HFFc6 (cell line): Measurements from ENCODE around the gene RGSL1. TPM values are rescaled to one million over a fixed set of nuclear protein-coding genes. Genes with fewer than 3 reads are reported as not detected.

Experiments used
- DNase-seq: peaks from one replicate; pipeline ENCODE4 v3.0.0-alpha.2; 2018
- H3K27ac Mint-ChIP-seq: 2 replicates; pipeline ENCODE4 v1.8.0; 2020; ENCODE audit warnings: mild to moderate bottlenecking, mixed read lengths
- H3K27me3 Mint-ChIP-seq: 2 replicates; pipeline ENCODE4 v1.8.0; 2021; ENCODE audit warnings: mild to moderate bottlenecking, moderate library complexity, mixed read lengths; ENCODE audit not compliant: insufficient read depth
- H3K36me3 Mint-ChIP-seq: 2 replicates; pipeline ENCODE4 v1.8.0; 2021; ENCODE audit warnings: low read depth, mixed read lengths
- H3K4me1 Mint-ChIP-seq: 2 replicates; pipeline ENCODE4 v1.8.0; 2020; ENCODE audit warnings: low read depth, mixed read lengths
- H3K4me3 Mint-ChIP-seq: 2 replicates; pipeline ENCODE4 v1.8.0; 2020; ENCODE audit warnings: mild to moderate bottlenecking, moderate library complexity, mixed read lengths
- H3K9me3 Mint-ChIP-seq: 2 replicates; pipeline ENCODE4 v1.8.0; 2020; ENCODE audit warnings: mild to moderate bottlenecking, mixed read lengths
- CTCF ChIP-seq: fragments of 200-600 bp; sonication (generic); IDR thresholded peaks from 2 replicates; pipeline ENCODE4 v1.5.0; 2021; ENCODE audit warnings: antibody characterized with exemption, mild to moderate bottlenecking
- total RNA-seq, 6 experiments: library from RNA; stranded (reverse); fragmentation: NEBNext Ultra II Directional; extraction: Animal tissue kit (Norgen Biotek cat#: 25700); gene quantifications; 2 replicates in 1 of 6; 3 replicates in 5 of 6; pipeline ENCODE4 v1.2.3, GENCODE V29; 2021

The RGSL1 gene
- total RNA-seq, 6 experiments from 2014 or later, result not detected

GRCh38 chr1:182415789-182416188 lies 34.2 kb upstream of the RGSL1 start:
- no peak for TF ChIP-seq CTCF
- H3K27me3 Mint-ChIP-seq, result peaks cover 12% of the 10 kb centered on the region

DNA sequence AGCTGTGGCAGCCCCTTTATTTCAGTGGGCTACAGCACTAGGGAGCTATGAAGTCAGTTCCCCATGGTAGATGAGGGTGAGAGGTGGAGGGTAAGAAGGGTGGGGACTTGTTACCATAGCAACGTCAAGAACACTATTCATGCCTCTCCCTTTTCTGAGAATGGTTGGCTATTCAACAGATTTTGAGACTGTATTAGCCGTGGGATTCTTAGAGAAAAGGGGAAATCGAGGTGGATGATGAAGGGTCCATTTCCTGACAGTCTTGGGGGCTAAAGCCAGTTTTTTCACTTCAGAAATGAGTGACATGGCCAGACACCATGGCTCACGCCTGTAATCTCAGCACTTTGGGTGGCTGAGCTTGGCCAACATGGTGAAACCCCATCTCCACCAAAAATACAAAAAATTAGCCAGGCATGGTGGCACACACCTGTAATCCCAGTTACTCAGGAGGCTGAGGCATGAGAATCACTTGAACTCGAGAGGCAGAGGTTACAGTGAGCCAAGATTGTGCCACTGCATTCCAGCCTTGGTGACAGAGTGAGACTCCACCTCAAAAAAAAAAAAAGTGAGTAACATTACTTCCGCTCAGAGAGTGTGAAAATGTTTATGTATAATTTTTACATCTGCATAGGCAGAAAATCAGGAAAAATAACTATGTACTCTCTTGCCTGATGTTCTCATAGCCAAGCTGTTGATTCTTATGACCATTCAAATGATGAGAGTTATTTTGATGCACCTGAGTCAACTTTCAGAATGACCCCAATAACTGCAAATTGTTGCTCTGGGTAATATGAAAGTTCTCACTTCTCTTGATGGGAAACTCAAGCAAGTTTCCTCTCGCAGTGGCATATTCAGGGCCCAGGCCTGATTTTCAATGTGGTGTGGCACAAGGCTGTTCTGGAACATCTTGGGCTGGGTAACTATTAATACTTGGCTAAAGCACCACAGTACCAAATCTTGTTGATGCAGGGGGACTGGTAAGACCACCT lies 23.2 kb upstream of the RGSL1 start:
- Mint-ChIP-seq H3K4me1 (no peaks in the 10 kb centered on the region), H3K27me3 (peaks cover 10% of the 10 kb centered on the region), H3K36me3 (no peaks in the 10 kb centered on the region), H3K9me3 (no peaks in the 10 kb centered on the region), H3K27ac (no peak overlapping the region), H3K4me3 (no peak overlapping the region)
- DNase-seq, result no peak
- no peak for TF ChIP-seq CTCF

More at GRCh38 chr1:182415789-182416188, 34.2 kb upstream of the RGSL1 start:
- Mint-ChIP-seq H3K4me1 (no peaks in the 10 kb centered on the region), H3K4me3 (no peak overlapping the region), H3K27ac (no peak overlapping the region), H3K9me3 (no peaks in the 10 kb centered on the region), H3K36me3 (no peaks in the 10 kb centered on the region)
- DNase-seq, result no peak

DNA sequence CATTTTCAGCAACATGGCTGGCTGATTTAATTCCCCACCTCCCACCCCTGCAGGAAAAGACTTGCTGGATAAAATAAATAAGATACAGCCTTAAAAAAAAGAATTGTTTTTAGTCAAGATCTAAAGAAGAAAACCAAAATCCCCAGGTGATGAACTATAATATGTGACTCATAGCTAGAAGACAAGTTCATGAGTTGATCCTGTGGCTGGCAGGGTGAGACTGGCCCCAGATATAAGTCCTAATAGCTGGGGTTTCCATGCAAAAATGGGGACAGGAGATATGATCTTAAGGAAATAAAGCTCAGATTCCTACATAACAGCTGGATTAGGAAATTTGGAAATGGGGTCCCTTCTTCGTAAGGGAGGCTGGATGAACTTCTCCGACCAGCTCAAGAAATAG lies 21.9 kb upstream of the RGSL1 start:
- H3K36me3 Mint-ChIP-seq, result no peaks in the 10 kb centered on the region

GRCh38 chr1:182430263-182431068 lies 19.5 kb upstream of the RGSL1 start:
- Mint-ChIP-seq H3K9me3 (no peaks in the 10 kb centered on the region), H3K27ac (no peak overlapping the region), H3K4me3 (no peak overlapping the region), H3K4me1 (no peaks in the 10 kb centered on the region), H3K27me3 (peaks cover 10% of the 10 kb centered on the region), H3K36me3 (no peaks in the 10 kb centered on the region)
- no peak for DNase-seq
- no peak for TF ChIP-seq CTCF

More for the DNA sequence above, 21.9 kb upstream of the RGSL1 start:
- H3K27me3 Mint-ChIP-seq, result peaks cover 10% of the 10 kb centered on the region
- TF ChIP-seq CTCF, result no peak
- H3K27ac Mint-ChIP-seq, result no peak overlapping the region
- H3K4me1 Mint-ChIP-seq, result no peaks in the 10 kb centered on the region
- H3K4me3 Mint-ChIP-seq, result no peak overlapping the region
- DNase-seq, result no peak
- no peaks in the 10 kb centered on the region for H3K9me3 Mint-ChIP-seq

DNA sequence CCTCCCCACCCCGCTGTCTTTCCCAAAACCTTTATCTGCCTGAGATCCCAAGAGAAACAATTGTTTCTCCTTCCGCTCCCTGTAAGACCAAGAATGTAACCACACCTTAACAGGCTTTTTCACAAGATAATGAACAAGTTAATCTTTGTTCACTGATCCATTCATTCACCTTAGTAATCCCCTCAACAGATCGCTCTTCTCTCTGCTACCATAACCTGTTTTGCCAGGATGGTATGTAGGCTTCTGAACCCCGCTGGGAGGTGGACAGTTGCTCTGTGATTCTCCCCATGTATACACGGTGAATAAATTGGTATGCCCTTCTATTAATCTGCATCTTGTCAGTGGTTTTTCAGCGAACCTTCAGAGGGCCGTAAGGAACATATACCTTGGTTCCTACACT lies 18.7 kb upstream of the RGSL1 start:
- no peak overlapping the region for H3K4me3 Mint-ChIP-seq
- no peak overlapping the region for H3K27ac Mint-ChIP-seq
- TF ChIP-seq CTCF, result no peak
- H3K36me3 Mint-ChIP-seq, result no peaks in the 10 kb centered on the region
- H3K27me3 Mint-ChIP-seq, result peaks cover 13% of the 10 kb centered on the region
- DNase-seq, result no peak
- no peaks in the 10 kb centered on the region for H3K9me3 Mint-ChIP-seq
- H3K4me1 Mint-ChIP-seq, result no peaks in the 10 kb centered on the region
